A549 (cell line): Measurements from ENCODE around the gene PLD1.

Experiments used
- BHLHE40 ChIP-seq: IDR thresholded peaks from 2 replicates; pipeline ENCODE4 v1.6.1; 2012; ENCODE audit warnings: low read depth, low read length, inconsistent platforms
- CEBPB ChIP-seq, 2 experiments: fragments of >200 bp in 1 of 2; sonication (Bioruptor Twin) in 1 of 2; formaldehyde crosslinking in 1 of 2; IDR thresholded peaks; 2 replicates each; pipeline ENCODE4 v1.6.1; 2012 to 2016
- CTCF ChIP-seq: fragments of >200 bp; sonication (Bioruptor Twin); formaldehyde crosslinking; IDR thresholded peaks from 3 replicates; pipeline ENCODE4 v1.5.1; 2016
- EP300 ChIP-seq, 2 experiments: fragments of >200 bp; sonication (Bioruptor Twin); formaldehyde crosslinking; IDR thresholded peaks; 2 replicates in 1 of 2; 3 replicates in 1 of 2; pipeline ENCODE4 v1.6.1; 2016 to 2017
- PBX3 ChIP-seq: IDR thresholded peaks from 2 replicates; pipeline ENCODE4 v1.6.1; 2012
- POLR2A ChIP-seq: IDR thresholded peaks from 2 replicates; pipeline ENCODE4 v1.6.1; 2012; ENCODE audit warnings: mild to moderate bottlenecking, low read length
- USF2 ChIP-seq: fragments of 450-650 bp; IDR thresholded peaks from 2 replicates; pipeline ENCODE4 v1.6.1; 2014; ENCODE audit warnings: antibody characterized with exemption

GRCh38 chr3:171817074-171817800 is 7.0 kb upstream of the PLD1 start:
- no peak for TF ChIP-seq USF2
- TF ChIP-seq EP300 (IDR thresholded peaks at IDR 0.05) = no peak
- no peak for TF ChIP-seq CEBPB (IDR thresholded peaks at IDR 0.05)
- no peak for TF ChIP-seq POLR2A
- TF ChIP-seq PBX3 = no peak
- TF ChIP-seq CTCF = no peak
- no peak for TF ChIP-seq BHLHE40
